GM23248 (cell line): Measurements from ENCODE around the gene TFAP2D.
A peak's percentile ranks its signal among the peaks of the same experiment; 100 is the strongest.

Source experiments
- EZH2 ChIP-seq: fragments of 200-600 bp; sonication (generic); IDR thresholded peaks from 2 replicates; pipeline ENCODE4 v1.6.1; 2018; ENCODE audit warnings: antibody characterized with exemption, mild to moderate bottlenecking; ENCODE audit not compliant: insufficient read depth, poor library complexity, severe bottlenecking
- EZH2phosphoT487 ChIP-seq: fragments of 200-600 bp; sonication (generic); IDR thresholded peaks from 2 replicates; pipeline ENCODE4 v1.6.1; 2018; ENCODE audit warnings: antibody characterized with exemption, moderate library complexity, mild to moderate bottlenecking, low read depth; ENCODE audit not compliant: insufficient read depth

DNA sequence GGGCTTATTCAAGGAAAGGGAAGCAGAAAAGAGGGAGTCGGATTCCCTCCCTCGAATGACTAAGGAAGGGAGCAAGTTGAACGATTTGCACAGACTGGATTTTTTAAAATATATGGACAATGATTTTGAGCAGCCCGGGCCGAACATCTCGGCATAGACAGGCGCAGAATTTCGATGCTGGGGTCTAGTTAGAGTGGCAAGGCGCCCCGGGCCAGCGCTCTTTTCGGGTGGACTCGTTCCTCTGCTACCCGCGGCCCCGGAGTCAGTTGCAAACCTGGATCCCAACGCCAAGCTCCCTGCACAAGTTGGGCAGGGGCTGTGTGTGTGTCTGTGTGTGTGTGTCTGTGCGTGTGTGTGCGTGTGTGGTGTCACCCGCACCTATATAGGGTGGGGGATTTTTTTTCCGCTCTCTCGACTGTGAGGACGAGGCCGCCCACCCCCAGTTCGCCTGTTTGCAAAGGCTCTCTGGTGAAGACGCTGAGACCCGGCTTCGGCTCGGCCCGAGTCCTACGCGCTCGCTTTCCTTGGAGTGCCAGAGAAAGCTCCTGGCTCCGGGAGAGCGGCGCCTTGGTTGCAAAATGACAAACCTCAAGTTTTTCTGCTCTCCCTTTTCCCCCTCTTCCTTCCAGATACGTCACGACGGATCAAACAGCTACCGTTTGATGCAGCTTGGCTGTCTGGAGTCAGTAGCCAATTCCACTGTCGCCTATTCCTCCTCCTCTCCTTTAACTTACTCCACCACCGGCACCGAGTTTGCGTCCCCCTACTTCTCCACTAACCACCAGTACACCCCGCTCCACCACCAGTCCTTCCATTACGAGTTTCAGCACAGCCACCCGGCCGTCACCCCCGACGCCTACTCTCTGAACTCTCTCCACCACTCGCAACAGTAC is 1.4 kb downstream of the TFAP2D start:
- TF ChIP-seq EZH2 (peak; percentile 14), EZH2phosphoT487 (no peak)
